GM18873 (cell line): ENCODE data around the gene SHOX.
"Not testable (repeated sequence)": the region's sequence is repeated elsewhere in the genome, so short reads cannot be mapped to it uniquely, and the experiment has no call there.

ENCODE experiments used
- ATAC-seq: cut with Tn5 transposase; IDR thresholded peaks from one replicate; pipeline ENCODE4 v1.9.1; 2021; ENCODE audit warnings: mild to moderate bottlenecking, moderate library complexity, moderate number of reproducible peaks; ENCODE audit not compliant: unreplicated experiment, low FRiP score

Gene SHOX

GRCh38 chrX:636981-637659 is 6.5 kb downstream of the SHOX start:
- no peak for ATAC-seq

- ATAC-seq = no peak
Measured at GRCh38 chrX:637660-638481, 7.3 kb downstream of the SHOX start.

GRCh38 chrX:638482-639131 is 8.0 kb downstream of the SHOX start:
- no peak for ATAC-seq

- no peak for ATAC-seq
Measured at GRCh38 chrX:639151-639550, 8.6 kb downstream of the SHOX start.

GRCh38 chrX:640641-641040 is 10.1 kb downstream of the SHOX start:
- no peak for ATAC-seq

- no peak for ATAC-seq
Measured at GRCh38 chrX:641671-642435, 11.3 kb downstream of the SHOX start.

- no peak for ATAC-seq
Measured at GRCh38 chrX:642436-643240, 12.0 kb downstream of the SHOX start.

- ATAC-seq = no peak
Measured at GRCh38 chrX:643241-643595, 12.6 kb downstream of the SHOX start.

- no peak for ATAC-seq
Measured at GRCh38 chrX:643911-644303, 13.3 kb downstream of the SHOX start.

- ATAC-seq = no peak
Measured at GRCh38 chrX:644304-645281, 14.0 kb downstream of the SHOX start.

GRCh38 chrX:646228-646495 is 15.6 kb downstream of the SHOX start:
- no peak for ATAC-seq

GRCh38 chrX:646796-647195 is 16.2 kb downstream of the SHOX start:
- ATAC-seq = no peak

GRCh38 chrX:649166-649565 is 18.6 kb downstream of the SHOX start:
- no peak for ATAC-seq

- ATAC-seq = no peak
Measured at GRCh38 chrX:650324-650723, 19.7 kb downstream of the SHOX start.

- ATAC-seq = no peak
Measured at GRCh38 chrX:650811-651210, 20.2 kb downstream of the SHOX start.

- not testable (repeated sequence) for ATAC-seq
Measured at GRCh38 chrX:651922-652321, 21.3 kb downstream of the SHOX start.

GRCh38 chrX:652341-652741 is 21.8 kb downstream of the SHOX start:
- no peak for ATAC-seq

GRCh38 chrX:653306-653705 is 22.7 kb downstream of the SHOX start:
- ATAC-seq = no peak

GRCh38 chrX:661154-661553 is 30.6 kb downstream of the SHOX start:
- no peak for ATAC-seq
